OCI-LY1 (cell line): ENCODE measurements around the gene STRADA.

Source experiments
- CTCF ChIP-seq: fragments of 200-600 bp; sonication (generic), shearing (Covaris generic); IDR thresholded peaks from 2 replicates; pipeline ENCODE4 v1.5.1; 2017; ENCODE audit warnings: mild to moderate bottlenecking, antibody characterized with exemption, low read length, moderate library complexity, mixed read lengths
- EZH2 ChIP-seq: fragments of 200-600 bp; sonication (generic), shearing (Covaris generic); IDR thresholded peaks from 2 replicates; pipeline ENCODE4 v1.8.0; 2017; ENCODE audit warnings: borderline replicate concordance, mixed run types, mild to moderate bottlenecking, antibody characterized with exemption, low read length, moderate library complexity, mixed read lengths

DNA sequence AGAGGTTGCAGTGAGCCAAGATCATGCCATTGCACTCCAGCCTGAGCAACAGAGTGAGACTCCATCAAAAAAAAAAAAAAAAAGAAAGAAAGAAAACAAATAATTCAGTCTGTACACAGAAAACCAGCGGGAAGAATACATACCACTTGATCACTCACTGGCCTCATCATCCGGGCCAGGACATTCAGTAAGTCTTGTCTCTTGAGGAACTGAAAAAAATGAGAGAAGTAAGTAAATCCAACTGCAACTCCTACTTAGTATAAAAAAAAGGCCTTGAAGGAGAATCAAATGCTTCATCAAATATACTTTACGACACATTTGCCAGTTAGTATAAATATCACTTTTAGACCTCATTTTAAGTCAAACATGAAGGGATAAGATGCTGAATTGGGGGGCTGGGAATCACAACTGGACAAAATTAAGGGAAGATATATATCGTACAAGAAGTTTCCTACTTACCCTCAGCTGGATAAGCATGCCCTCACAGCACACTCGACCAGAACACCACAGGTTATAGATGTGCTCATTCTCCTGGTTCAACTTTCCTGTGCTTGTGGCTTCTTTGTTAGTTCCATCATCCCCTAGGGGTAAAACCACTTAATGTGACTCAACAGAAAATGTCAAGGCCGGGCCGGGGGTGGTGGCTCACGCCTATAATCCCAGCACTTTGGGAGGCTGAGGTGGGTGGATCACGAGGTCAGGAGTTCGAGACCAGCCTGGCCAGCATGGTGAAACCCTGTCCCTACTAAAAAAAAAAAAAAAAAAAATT lies 19.4 kb upstream of the STRADA start:
- TF ChIP-seq CTCF: no peak
- no peak for TF ChIP-seq EZH2
